Right hindlimb (tissue), 1 donor: ENCODE measurements around the gene STXBP6.
"Not testable (repeated sequence)": the region's sequence is repeated elsewhere in the genome, so short reads cannot be mapped to it uniquely, and the experiment has no call there.

Source experiments
- DNase-seq: peaks from one replicate; pipeline ENCODE4 v3.0.0-alpha.2; 2018

Gene STXBP6

DNA sequence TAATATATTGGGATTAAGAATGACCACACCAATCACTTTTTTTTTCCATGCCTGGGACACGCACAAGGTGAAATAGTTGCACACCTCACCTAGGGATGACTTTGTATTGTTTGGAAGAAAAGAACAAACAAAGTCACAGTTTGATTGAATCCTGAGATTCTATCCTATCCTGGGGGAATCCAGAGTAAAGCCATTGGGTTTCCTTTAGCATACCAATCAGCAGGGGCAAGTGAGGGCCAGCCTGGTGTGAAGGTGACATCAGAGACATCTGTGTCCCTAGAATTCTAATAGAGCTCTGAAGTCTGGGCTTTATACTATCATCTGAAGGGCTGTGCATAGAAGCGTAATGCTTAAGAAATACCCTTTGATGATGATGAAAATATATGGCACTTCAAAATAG, 199.9 kb downstream of the STXBP6 start:
- no peak for DNase-seq

DNA sequence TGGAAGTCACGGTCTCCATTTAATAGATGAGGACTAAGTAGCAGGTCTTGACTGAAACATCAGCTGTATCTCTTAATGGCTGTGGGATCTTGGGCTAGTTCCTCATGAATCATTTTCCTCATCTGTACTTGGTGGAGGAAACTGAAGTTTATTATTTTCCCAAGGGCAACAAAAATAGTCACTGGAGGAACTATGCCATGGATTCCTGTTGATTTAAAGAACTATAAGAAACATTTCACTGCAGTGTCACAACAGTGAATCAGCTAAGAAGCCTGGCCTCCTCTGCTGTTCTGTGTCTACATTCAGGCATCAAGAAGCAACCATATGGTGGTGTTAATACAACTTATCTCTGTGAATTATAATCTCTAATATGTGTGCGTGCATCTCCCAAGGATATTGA, 200.5 kb downstream of the STXBP6 start:
- DNase-seq: no peak

DNA sequence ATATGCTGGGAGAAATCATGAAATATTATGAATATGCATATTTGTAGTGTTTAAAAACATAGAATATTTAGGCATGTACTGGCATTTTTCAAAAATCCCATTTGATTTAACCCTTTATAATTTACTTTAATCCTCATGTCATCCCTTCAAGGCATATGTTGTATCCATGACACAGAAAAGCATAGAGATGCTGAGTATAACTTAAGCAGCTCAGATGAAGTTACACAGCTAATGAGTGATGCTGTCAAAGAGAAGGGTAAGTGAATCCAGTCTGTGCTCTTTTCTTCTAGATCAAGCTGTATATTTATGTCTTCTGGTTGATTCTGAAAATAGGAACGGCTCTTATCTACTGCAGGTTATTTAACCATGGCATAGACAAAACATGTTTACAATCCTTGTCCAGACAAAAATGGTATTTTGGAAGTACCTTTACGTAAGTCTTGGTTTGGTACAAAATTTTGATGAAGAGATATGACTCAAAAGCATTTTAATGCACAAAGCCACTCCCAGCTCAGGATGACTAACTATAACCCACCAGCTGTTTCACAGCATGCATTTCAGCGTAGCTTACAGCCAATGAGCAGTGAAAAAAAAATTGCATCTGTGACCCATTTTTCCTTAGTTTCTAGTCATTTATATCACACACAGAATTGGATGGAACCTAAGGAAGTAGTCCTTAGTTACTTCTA, 201.7 kb downstream of the STXBP6 start:
- DNase-seq: no peak

DNA sequence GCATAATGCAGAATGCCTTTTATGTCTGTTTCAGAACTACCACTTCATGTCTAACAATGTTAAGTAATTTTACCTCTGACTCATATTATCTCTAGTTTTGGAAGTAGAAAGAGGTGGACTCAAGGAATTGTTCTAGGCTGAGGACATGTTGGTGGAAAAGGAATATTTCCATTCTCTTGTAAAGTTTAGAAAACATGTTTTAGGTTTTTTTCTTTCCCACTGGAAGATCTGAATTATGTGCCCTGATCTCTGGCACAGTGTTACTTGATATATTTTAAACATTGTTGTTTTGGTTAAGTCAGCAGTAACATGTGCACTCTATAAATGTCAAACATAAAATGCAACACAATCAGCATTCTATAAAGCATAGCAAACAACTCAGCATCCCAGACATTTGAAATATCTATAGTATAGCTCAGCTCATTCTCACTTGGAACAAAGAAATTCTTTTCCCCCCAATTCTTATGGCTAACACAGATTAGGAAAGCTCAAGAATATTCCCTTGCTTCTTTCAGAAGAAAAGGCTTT, 202.3 kb downstream of the STXBP6 start:
- DNase-seq: no peak

DNA sequence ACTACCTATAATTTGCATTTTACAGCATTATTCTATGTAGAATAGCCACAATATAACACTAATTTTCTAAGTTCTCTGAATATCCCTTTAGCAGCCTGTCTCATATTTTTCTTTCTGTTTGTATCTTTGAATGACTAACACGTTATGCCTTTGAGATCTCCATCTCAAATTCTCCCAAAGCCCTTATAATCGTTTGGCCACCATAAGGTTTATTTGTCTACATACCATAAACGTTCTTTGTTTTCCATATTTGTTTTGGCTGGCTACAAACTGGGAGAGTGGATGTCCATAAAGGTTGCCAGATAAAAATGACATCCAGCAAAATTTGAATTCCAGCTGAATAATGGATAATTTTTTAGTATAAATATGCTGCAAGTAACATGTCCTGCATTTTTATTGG, 203.7 kb downstream of the STXBP6 start:
- no peak for DNase-seq

DNA sequence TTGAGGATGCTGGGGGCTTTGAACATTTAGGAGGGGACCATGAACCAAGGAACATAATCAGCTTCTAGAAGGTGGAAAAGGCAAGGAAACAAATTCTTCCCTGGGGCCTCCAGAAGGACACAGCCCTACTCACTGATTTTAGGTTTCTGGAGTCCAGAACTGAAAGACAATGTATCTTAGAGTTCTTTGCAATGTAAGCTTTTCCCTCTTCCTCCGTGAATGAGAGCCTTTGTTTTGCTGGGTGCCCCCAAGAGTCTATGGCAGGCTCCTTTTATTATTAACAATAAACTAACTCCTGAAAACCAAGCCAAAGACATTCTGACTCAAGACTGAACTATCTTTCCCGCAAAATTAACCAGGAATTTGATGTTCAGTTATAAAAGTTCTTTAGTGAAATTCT, 204.1 kb downstream of the STXBP6 start:
- DNase-seq: no peak

DNA sequence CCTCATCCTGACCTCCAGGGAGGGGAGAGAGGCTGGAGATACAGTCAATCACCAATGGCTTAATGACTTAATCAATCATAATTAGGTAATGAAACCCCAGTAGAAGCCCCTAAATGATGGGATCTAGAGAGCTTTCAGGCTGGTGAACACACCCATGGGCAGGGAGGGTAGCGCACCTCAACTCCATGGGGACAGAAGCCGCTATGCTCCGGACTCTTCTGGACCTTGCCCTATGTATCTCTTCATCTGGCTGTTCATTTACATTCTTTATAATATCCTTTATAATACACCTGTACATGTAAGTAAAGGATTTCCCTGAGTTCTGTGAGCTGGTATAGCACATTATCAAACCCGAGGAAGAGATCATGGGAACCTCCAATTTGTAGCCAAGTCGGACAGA, 205.9 kb downstream of the STXBP6 start:
- DNase-seq: no peak

DNA sequence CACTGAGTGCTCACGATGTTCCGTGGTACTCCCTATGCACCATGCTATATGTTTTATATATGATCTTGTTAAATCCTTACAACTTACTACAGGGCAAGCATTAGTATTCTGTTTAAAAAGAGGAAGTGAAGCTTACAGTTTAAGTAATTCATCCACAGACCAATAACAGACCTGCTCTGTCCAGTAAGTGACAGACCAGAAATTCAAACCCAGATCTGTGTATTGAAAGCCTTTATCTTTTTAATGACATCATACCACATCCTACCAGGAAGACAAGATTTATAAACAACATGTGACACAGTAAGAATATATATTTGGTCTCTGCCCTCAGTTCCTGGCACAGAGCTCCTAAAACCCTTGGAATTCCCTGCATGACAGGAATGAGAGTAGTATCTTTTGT, 206.5 kb downstream of the STXBP6 start:
- DNase-seq: no peak

DNA sequence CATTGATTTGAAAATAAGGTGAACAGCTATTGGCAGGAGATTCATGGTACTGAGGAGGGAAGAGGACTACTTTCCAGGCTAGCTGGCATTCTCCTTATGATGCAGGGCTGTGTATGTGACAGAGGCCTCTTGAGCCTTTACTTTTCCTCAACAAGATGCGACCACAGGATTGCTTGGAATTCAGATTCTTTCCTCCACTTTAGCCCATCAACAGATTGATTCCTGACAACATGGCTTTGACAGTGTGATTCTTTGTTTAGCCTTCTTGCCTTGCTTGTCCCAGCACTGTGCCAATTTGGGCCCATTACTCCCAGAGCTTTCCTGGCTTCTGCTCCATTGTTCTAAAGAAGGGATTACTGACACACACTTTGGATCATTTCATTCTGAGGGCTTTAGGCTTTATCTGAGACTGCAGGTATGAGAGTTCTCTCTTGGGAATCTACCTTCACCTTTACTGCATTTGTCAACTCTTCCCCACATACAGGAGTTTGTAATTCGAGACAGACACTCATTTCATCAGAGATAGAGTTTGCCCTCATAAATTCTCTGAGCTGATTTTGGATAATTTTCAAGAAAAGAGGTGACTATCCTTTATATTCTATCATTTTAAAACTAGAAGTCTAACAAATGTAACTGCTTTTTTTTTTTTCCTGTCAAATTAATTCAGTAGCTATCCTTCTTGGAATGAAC, 209.6 kb downstream of the STXBP6 start:
- no peak for DNase-seq

DNA sequence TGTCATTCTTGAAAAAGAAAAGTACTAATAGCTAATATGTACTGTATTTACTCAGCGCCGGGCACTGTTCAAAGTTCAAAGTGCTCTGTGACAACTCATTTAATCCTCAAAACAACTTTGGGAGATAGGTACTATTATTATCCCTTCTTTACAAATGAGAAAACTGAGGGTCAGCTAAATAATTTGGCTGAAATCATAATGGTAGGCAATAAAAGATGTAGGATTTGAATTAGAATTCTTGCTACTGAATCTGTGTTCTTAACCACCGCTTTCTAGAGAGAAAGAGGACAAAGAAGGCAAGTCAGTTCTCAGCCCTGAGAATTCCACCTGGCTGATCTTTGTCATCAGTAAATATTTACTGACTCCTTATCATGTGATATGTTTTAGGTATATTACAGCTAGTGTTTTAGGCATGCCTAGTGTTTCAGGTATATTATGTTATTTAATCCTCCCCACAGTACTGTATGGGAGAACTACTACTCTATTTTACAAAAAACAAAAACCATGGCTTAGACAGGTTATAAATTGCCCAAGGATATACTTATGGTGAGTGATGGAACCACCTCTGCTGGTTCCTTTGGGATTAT, 210.2 kb downstream of the STXBP6 start:
- DNase-seq: no peak

DNA sequence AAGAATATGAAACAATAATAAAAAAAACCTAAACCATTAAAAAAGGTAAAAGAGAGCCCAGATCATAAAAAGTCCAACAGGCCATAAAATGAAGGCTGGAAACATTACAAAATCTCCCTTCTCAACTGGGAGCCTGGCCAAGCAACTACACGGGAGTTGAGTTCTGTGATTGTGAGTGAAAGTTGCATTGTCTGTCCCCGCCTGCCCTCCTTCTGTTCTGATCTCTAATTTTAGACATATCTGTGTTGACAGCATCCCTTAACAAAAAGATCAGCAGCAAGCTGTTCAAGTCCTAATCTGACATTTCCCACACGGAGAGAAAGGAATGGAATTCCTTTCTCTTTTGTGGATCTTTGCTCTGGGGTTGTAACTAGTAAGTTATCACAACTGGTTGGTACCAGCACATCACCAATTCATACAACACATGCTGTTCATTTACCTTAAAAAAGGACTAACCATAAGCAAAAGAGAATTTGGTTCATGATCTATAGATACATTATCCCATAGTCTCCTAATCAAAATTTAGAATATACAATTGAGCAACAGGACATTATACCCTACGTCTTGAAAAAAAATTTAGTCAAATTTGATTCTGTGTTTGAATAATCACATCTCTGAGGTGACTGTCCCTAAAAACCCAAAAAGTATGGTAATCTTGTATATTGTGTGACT, 210.9 kb downstream of the STXBP6 start:
- no peak for DNase-seq

DNA sequence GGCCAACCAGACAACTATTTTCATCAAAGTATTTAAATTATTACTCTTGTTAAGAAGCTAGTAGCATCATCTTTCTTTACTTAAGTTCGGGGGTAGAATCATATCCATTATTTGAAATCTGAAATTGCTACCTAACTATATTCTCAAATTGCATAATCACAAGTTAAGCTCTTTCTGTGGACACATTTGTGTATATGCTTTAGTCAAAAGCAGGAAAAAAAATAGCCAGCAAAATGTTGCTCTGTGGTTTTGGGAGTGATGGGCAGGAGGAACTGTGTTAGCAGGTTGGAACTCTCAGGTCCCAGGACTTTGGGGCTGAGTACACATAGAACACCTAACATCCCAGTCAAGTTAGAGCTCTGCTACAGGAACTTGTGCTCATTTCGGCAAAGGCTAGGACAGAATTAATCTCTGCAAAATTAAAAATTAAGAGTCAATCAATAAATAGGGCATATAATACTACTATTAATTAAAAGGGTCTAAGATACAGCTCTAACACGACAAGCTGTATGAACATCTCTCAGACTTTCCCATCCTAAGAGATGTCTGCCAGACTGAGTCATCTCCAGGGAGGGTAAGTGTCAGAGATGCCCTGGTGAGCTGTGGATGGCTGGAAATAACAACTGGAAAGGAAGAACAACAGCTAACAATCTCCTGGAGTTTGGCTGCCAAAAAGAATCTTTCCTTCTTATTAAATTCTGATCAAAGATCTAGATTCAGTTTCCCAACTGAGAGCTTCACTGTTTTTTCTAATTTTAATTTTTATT, 212.5 kb downstream of the STXBP6 start:
- DNase-seq: no peak

DNA sequence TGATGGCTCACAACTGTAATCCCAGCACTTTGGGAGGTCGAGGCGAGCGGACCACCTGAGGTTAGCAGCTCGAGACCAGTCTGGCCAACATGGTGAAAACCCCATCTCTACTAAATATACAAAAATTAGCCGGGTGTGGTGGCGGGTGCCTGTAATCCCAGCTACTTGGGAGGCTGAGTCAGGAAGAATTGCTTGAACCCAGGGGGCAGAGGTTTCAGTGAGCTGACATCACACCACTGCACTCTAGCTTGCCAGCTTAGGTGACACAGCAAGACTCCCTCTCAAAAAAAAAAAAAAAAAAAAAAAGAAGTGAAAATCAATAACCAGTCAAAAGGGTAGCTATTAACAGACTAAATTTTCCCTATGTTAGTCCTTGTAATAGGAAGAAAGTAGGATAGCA, 213.6 kb downstream of the STXBP6 start:
- DNase-seq: not testable (repeated sequence)

DNA sequence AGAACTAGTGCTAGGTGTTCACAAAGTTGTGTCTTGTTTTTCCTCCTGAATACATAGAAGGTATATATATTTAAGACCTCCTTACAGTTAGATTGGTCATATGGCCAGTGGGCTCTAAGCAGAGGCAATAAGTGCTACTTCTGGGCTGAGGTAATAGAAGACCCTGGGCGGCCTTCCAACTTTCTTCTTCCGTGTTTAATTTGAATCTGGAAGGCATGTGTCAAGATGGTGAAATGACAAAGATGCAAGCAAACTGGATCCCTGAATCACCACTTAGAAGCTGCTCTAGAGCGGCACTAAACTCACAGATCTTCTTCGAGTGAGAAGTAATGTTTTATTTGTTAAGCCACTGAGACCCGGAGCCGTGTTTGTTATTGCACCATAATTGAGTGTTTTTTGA, 215.0 kb downstream of the STXBP6 start:
- no peak for DNase-seq

DNA sequence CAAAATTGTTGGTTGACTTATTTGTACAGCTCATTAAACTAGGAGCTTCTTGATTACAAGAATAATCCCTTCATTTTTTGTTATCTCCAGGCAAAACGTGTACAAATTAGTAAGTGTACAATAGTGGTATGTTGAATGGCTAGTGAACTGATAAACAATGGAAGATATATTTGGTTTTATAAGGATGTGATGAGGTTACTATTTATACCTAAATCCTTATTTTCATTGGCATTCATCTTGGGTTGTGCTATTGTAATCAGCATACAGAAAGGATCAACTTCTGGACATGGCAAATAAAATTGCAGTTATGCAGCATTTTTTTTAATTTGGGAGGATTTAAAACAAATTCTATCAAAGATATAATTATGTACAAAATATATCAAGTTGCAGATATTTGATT, 216.6 kb downstream of the STXBP6 start:
- DNase-seq: no peak

DNA sequence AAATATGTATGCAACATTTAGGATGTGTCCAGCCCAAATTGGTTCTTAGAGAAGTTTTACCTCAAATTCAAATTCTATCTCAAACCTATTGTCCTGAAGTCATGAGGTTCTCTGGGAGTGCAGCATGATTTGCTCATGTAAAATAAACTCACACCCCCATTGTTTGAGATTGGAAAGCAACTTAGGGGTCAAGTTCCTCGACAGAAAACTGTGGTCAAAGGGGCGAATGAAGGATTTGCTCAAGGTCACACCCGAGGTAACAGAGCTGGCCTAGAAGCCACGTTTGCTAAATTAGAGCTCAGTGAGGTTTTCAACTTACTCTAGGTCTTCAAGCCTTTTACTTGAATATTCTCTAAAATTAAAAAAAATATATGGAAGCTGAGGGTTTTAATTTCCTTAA, 218.3 kb downstream of the STXBP6 start:
- no peak for DNase-seq

DNA sequence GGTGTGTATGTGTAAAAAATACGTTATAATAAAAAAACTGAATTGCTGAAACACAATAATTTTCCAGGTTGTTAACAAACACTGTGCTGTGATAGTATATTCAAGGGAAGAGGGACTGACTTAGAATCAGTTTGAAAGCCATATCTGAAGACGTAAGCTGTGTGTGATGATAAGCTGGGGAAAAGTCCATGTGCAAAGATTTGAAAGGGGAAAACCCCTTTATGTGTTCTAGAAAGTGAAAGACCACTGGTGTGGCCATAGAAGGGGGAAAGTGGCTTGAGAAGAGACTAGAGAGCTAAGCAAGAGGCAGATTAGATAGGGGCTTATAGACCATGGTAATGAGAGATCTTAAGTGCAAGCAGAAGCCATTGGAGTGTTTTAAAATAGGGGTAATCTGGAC, 220.1 kb downstream of the STXBP6 start:
- DNase-seq: no peak

DNA sequence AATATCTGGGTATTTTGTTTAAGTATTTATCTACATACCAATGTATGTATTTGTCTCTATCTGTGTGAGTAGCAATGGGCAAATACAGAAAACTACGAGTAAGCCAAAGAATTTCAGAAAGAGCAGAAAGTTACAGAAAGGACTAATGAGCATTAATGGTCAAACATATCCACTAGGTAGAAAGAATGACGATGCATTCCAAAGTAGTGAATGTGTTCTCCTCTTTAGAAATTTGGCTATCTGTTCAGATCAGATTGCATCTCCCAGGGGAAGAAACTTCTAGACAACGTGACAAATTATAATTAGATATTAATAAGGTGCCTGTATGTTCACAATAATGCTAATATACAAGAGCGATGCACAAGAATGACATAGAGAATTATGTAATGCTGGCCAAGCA, 221.5 kb downstream of the STXBP6 start:
- DNase-seq: no peak

DNA sequence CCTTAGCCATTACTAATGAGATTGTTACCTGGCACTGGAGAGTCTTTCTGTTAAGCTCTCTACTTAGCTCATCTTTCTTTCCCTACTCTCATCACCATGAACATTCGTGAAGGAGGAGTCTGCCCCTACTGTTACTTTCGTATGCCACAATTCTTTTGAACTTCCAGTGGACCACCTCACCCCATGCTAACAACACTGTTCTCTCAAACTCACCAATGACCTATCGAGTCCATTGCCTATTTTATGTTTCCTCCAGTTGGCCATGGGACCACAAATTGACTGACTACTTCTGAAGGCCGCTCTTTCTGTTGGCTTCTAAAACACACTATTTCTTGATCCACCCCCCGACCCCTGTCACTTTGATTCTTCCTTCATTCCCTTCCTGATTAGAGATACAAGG, 223.6 kb downstream of the STXBP6 start:
- DNase-seq: no peak

DNA sequence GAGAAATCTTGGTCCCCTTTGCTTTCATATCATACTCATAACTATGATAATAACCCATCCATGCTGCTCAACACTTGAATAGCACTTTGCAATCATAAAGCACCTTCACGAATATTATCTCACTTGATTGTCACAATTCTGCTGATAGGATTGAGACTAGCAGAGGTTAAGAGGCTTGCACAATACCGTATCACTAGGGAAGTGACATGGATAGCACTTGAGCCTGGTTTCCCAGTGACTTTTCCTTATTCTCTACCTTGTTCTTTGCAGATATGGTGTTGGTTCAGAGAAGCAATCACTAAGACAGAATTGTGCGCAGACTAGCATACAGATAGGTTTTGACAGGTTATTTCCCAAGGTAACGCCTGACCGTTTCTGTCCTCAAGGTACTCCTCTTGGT, 229.3 kb downstream of the STXBP6 start:
- no peak for DNase-seq

DNA sequence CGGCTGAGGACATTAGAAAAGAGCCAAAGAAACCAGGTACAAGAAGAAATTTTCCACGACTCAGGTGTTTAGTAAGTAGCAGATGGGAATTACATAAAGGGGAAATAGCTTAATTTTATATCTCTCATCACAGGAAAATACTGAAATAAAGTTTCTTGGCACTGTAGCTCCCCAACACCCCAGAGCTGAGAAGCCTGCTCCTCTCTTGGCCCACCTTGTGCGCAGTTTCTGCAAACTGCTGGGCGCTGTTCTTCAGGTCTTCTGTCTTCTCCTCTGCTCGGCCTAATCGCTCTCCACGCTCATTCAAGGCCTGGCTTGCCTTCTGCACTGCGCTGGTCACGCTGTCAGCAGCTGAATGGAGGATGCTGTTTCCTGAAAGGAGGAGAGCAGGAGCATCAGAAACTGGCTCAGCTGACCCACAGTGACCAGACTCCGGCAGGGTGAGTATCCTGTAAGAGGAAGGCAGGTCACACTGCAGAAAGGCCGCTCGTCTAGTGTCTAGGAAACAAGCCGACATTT, 231.1 kb downstream of the STXBP6 start:
- DNase-seq: no peak

DNA sequence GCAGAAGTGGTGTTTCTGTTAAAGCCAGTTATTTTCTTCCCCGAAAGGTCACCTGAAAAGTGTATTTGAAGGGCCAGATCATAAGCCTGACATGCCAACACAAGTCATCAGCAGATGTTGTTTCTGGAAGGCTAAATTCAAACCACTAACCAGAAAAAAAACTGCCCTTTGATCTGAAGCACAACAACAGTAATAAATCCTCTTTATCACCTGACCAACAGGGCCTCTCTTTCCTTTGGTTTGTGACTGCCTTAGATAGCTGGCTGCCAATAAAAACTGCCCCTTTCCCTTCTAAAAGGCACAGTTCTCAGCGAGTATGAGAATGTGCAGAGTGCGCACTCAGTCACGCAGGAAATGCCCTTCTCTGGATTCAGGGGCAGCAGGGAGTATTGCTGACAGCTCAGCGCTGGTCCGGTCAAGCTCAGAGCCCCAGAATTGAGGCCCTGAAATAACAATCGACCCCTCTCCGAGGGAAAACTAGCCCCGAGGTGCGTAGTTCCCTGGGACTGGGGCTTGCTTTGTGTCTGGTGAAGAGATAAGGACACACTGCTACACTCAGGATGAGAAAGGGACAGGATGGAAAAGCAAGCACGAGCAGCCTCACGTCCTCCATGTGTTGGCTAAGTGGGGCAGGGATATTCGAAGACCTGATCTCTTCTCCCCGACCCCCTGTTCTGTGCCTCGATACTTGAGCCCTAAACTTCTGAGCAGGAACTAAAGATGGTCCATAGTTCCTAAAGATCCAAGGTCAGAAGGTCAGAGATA, 231.7 kb downstream of the STXBP6 start:
- no peak for DNase-seq
